Ovary (tissue), 9 donors: ENCODE results near the gene C11orf68. TPM values are rescaled to one million over a fixed set of nuclear protein-coding genes. Genes with fewer than 3 reads are reported as not detected.

Experiments
- DNase-seq, 5 donors: peaks; one replicate each; pipeline ENCODE4 v3.0.0-alpha.2; 2019 to 2020
- H3K27ac ChIP-seq, 2 donors: fragments of 200-600 bp; one replicate each; pipeline versions ENCODE4 v1.5.1 to v1.8.0; 2019 to 2022
- H3K27me3 ChIP-seq: fragments of 200-600 bp; one replicate; pipeline ENCODE4 v1.8.0; 2022
- H3K36me3 ChIP-seq: fragments of 200-600 bp; sonication (generic); one replicate; pipeline ENCODE4 v1.5.1; 2019
- H3K4me1 ChIP-seq: one replicate; pipeline ENCODE4 v1.8.1; 2013; ENCODE audit warnings: mild to moderate bottlenecking, moderate library complexity; ENCODE audit not compliant: insufficient read depth
- H3K4me3 ChIP-seq: fragments of 200-600 bp; sonication (generic); one replicate; pipeline ENCODE4 v1.5.1; 2017
- H3K9me3 ChIP-seq, 2 donors: fragments of 200-600 bp in 1 of 2; sonication (generic) in 1 of 2; one replicate each; pipeline versions ENCODE4 v1.5.1 to v1.8.1; 2013 to 2019; ENCODE audit warnings: mild to moderate bottlenecking in 1 of 2, moderate library complexity in 1 of 2
- CTCF ChIP-seq, 3 donors: fragments of 450-650 bp in 2 of 3; fragments of 200-600 bp in 1 of 3; IDR thresholded peaks; one replicate each; pipeline versions ENCODE4 v1.5.1 to v1.8.0; 2016 to 2022; ENCODE audit warnings: antibody characterized with exemption in 3 of 3, mild to moderate bottlenecking in 1 of 3
- EP300 ChIP-seq: sonication (generic); formaldehyde crosslinking; IDR thresholded peaks from one replicate; pipeline ENCODE4 v1.6.1; 2017; ENCODE audit warnings: antibody characterized with exemption
- POLR2A ChIP-seq: fragments of 450-650 bp; IDR thresholded peaks from one replicate; pipeline ENCODE4 v1.6.1; 2017; ENCODE audit warnings: antibody characterized with exemption, mild to moderate bottlenecking, moderate library complexity
- WGBS, 3 donors: extraction: QIAGEN DNeasy Blood & Tissue Kit in 1 of 3; methylation state at CpG; one replicate each; pipeline versions ENCODE4 v1.1.5 to v1.1.7; 2013 to 2017; 5-methylcytosine and 5-hydroxymethylcytosine counted together
- intact Hi-C, 4 donors: fragments of 100-400 bp; cut with DNase I; formaldehyde crosslinking; loops; one replicate each; pipeline versions ENCODE4 v1.11.0 to v1.15.1; 2022 to 2023
- polyA plus RNA-seq, 2 donors: library from polyadenylated mRNA; stranded (reverse); fragments of 200-250 nt in 1 of 2; fragments of 350-450 nt in 1 of 2; fragmentation: Illumina TruSeq in 1 of 2; extraction: RNeasy Lipid Tissue Mini Kit (QIAGEN cat#74804) in 1 of 2; gene quantifications; one replicate each; pipeline ENCODE4 v1.2.3, GENCODE V29; 2013 to 2014
- total RNA-seq, 7 donors: library from RNA; depleted of rRNA in 2 of 7; stranded (reverse); fragments of >200 nt in 2 of 7; fragmentation: NEBNext Ultra II Directional in 3 of 7; extraction: Animal tissue kit (Norgen Biotek cat#: 25700) in 3 of 7; gene quantifications; one replicate each; pipeline versions ENCODE4 v1.1.0 to v1.2.4, GENCODE V29; 2016 to 2023
- donor health status: DM: no; HTN: no; CAD: no; lungs with moderate emphysema.
- donor health status: DM: no; HTN: no; CAD: no.
- donor health status: Bipolar disorder and iron deficiency.
- donor health status: DM: yes; HTN: yes; CAD: no.
- donor health status: DM: no; HTN: no; CAD: no.
- donor health status: DM: yes; HTN: yes; CAD: no.

The C11orf68 gene
- total and polyA plus RNA-seq, 9 donors: 13.7 to 70.5 (median 38.4) TPM

- Histone ChIP-seq H3K27ac (no peak overlapping the region), H3K9me3 (no peaks in the 10 kb centered on the region), H3K4me1 (peaks cover 23% of the 10 kb centered on the region), H3K27me3 (no peaks in the 10 kb centered on the region), H3K4me3 (no peak overlapping the region), H3K36me3 (no peaks in the 10 kb centered on the region)
- intact Hi-C loops: loop anchor here in 2 of 4 donors (5.0 kb wide), 2 partner anchors 36 to 46 kb away; no protein-coding TSS in a partner anchor
- peak in 3 of 5 donors; percentile 40 to 47 (median 44) for DNase-seq
- WGBS, 3 donors: 73 to 80% (median 79%) methylated on average over 12 of the region's 12 CpGs
- TF ChIP-seq POLR2A: no peak
- TF ChIP-seq CTCF (IDR thresholded peaks at IDR 0.05): no peak
- no peak for TF ChIP-seq EP300
Measured at GRCh38 chr11:65921033-65921555, 2.2 kb upstream of the C11orf68 start.

DNA sequence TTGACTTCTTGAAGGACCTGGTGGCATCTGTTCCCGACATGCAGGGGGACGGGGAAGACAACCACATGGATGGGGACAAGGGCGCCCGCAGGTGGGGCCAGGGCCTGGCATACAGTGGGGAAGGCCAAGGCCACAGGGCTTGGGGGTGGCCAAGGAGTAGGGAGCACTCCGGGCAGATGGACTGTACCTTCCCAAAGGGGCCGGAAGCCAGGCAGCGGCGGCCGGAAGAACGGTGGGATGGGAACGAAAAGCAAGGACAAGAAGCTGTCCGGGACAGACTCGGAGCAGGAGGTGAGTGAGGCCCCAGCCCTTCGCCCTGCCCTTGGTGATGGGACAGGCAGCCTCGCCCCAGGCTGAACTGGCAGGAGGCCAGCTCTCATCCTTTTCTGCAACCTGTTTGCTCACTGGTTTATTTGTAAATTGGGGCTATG, 1.5 kb upstream of the C11orf68 start:
- no peak for TF ChIP-seq EP300
- no peak for TF ChIP-seq CTCF (IDR thresholded peaks at IDR 0.05)
- no peak for TF ChIP-seq POLR2A
- Histone ChIP-seq H3K36me3 (no peaks in the 10 kb centered on the region), H3K4me1 (peaks cover 29% of the 10 kb centered on the region), H3K27ac (no peak overlapping the region), H3K9me3 (no peaks in the 10 kb centered on the region), H3K4me3 (peak overlapping the region; percentile 87), H3K27me3 (no peaks in the 10 kb centered on the region)
- DNase-seq: peak in 4 of 5 donors; percentile 46 to 62 (median 54)
- intact Hi-C loops: loop anchor here in 2 of 4 donors (5.0 kb wide), 2 partner anchors 37 to 47 kb away; no protein-coding TSS in a partner anchor
- WGBS, 3 donors: 32 to 56% (median 36%) methylated on average over 14 to 15 of the region's 15 CpGs

- peak in 1 of 5 donors; percentile 67 for DNase-seq
- Histone ChIP-seq H3K36me3 (no peaks in the 10 kb centered on the region), H3K27ac (peak overlapping the region; percentile 23 to 79), H3K27me3 (no peaks in the 10 kb centered on the region), H3K9me3 (no peaks in the 10 kb centered on the region), H3K4me1 (peaks cover 35% of the 10 kb centered on the region), H3K4me3 (peak overlapping the region; percentile 87)
- intact Hi-C loops: loop anchor here in 2 of 4 donors (2.0 to 5.0 kb wide), 3 partner anchors 31 to 48 kb away; partner anchors contain the start of gene FIBP (in 1 of the 2)
- WGBS, 3 donors: 0% methylated on average over 29 to 60 of the region's 60 CpGs
- no peak for TF ChIP-seq CTCF (IDR thresholded peaks at IDR 0.05)
Measured at GRCh38 chr11:65919573-65920371, 910 bp upstream of the C11orf68 start.

GRCh38 chr11:65919141-65919572, 295 bp upstream of the C11orf68 start, which contains the start of gene DRAP1:
DRAP1 (plus strand) TSS chr11:65919426; CDS start chr11:65919502, 76 bp downstream.
- Histone ChIP-seq H3K9me3 (no peaks in the 10 kb centered on the region), H3K27ac (peak within 1 kb of the TSS; percentile 79 to 84), H3K36me3 (no peaks in the 10 kb centered on the region), H3K4me3 (peak within 1 kb of the TSS; percentile 92), H3K4me1 (peaks cover 37% of the 10 kb centered on the region), H3K27me3 (no peaks in the 10 kb centered on the region)
- intact Hi-C loops: loop anchor here in 1 of 4 donors (2.0 kb wide), 1 partner anchor 30 kb away; the partner anchor contains the start of gene FIBP
- TF ChIP-seq POLR2A: peak; percentile 63
- TF ChIP-seq CTCF (IDR thresholded peaks at IDR 0.05): no peak
- WGBS, 3 donors: 1% methylated on average over 23 to 59 of the region's 59 CpGs
- peak; percentile 99 for DNase-seq
